Measurements from ENCODE around the gene COX6B1.

GRCh38 chr19:35628264-35628564 lies 19.9 kb upstream of the COX6B1 start:
- TF ChIP-seq TAF1 (IDR thresholded peaks at IDR 0.05; ENCODE audit: borderline replicate concordance, low read depth, low read length) = no peak
- no peak for TF ChIP-seq POLR2AphosphoS5 (IDR thresholded peaks at IDR 0.05; ENCODE audit: low read depth, low read length)
- TF ChIP-seq POLR2A (IDR thresholded peaks at IDR 0.05; ENCODE audit: low read depth, low read length) = no peak

Measured in GM12892 (cell line).